Stomach smooth muscle (tissue), 2 donors: ENCODE data around the gene E2F3.
A peak's percentile ranks its signal among the peaks of the same experiment; 100 is the strongest.

Experiments
- H3K27ac ChIP-seq: one replicate; pipeline ENCODE4 v1.7.0; 2013; ENCODE audit warnings: mild to moderate bottlenecking, low read length, inconsistent platforms
- H3K27me3 ChIP-seq, 2 donors: one replicate each; pipeline ENCODE4 v1.7.0; 2013; ENCODE audit warnings: low read length in 2 of 2; ENCODE audit not compliant: insufficient read depth in 2 of 2, control insufficient read depth in 1 of 2
- H3K36me3 ChIP-seq, 2 donors: one replicate each; pipeline ENCODE4 v1.7.0; 2013; ENCODE audit warnings: low read length in 2 of 2; ENCODE audit not compliant: control insufficient read depth in 2 of 2, insufficient read depth in 2 of 2
- H3K4me1 ChIP-seq: one replicate; pipeline ENCODE4 v1.7.0; 2013; ENCODE audit warnings: low read length; ENCODE audit not compliant: control insufficient read depth, insufficient read depth
- H3K4me3 ChIP-seq, 2 donors: one replicate each; pipeline ENCODE4 v1.7.0; 2013; ENCODE audit warnings: low read length in 2 of 2
- H3K9ac ChIP-seq, 2 donors: one replicate each; pipeline ENCODE4 v1.7.0; 2013; ENCODE audit warnings: low read length in 2 of 2, mild to moderate bottlenecking in 1 of 2
- H3K9me3 ChIP-seq, 2 donors: one replicate each; pipeline ENCODE4 v1.7.0; 2013; ENCODE audit warnings: low read length in 2 of 2; ENCODE audit not compliant: control insufficient read depth in 2 of 2
- donor health status: healthy.
- donor health status: Pancreatic carcinoma.

E2F3 gene

GRCh38 chr6:20402342-20403069, 827 bp downstream of the E2F3 start:
- H3K9ac ChIP-seq, result peak overlapping the region in 1 of 2 donors; percentile 59
- peaks cover 0 to 3% of the 10 kb centered on the region in 2 donors for H3K27me3 ChIP-seq
- no peaks in the 10 kb centered on the region for H3K9me3 ChIP-seq
- H3K27ac ChIP-seq, result no peak overlapping the region
- H3K36me3 ChIP-seq, result no peaks in the 10 kb centered on the region
- peak overlapping the region; percentile 57 to 76 for H3K4me3 ChIP-seq
- peaks cover 4% of the 10 kb centered on the region for H3K4me1 ChIP-seq

- Histone ChIP-seq H3K9me3 (no peaks in the 10 kb centered on the region), H3K27ac (peak overlapping the region; percentile 4), H3K4me3 (peak overlapping the region; percentile 57 to 76), H3K9ac (peak overlapping the region in 1 of 2 donors; percentile 75), H3K36me3 (no peaks in the 10 kb centered on the region), H3K27me3 (no peaks in the 10 kb centered on the region), H3K4me1 (peaks cover 4% of the 10 kb centered on the region)
Measured at GRCh38 chr6:20403070-20403765, 1.5 kb downstream of the E2F3 start.

DNA sequence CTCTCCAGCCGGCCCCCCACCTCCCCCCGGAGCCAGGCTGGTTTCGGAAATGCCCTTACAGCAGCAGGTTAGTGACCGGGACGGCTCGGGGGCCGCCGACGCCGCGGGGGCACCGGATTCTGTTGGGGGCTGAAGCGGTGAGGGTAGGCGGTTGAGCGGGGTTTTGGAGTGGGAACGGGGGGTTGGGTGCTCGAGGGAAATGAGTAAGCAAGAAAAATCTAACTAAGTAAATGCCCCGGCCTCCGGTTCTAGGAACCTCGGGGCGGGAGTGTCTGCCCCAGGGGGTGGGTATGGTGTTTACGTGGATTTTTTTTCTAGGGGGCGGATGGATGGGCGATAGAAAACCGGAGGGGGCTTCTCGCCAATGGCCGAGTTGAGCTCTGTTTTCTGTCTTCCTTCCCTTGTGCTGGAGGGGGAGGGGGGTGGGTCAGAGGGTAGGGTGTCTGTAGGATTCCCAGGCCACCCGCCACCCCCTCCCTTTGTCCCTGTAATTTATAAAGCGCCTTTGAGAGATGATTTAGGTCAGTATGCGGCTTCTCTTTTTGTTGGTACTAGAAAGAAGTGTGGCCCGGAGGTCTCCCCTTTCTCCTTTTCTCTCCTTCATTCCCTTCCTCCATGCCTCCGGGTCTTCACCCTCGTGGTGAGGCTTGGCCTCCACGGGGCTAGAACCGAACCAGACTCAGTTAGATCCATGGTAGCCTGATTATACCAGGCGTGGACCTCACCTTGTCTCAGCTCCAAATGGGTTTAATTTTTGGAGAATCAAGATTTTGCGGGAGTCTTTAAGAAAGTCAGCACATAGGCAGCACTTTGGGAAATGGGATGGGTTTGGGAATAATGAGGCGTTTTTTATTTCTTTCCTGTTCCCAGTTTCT, 2.3 kb downstream of the E2F3 start:
- Histone ChIP-seq H3K4me1 (peaks cover 4% of the 10 kb centered on the region), H3K4me3 (peak overlapping the region; percentile 57 to 76), H3K27ac (peak overlapping the region; percentile 4), H3K27me3 (no peaks in the 10 kb centered on the region), H3K36me3 (no peaks in the 10 kb centered on the region), H3K9ac (peak overlapping the region; percentile 47 to 75), H3K9me3 (no peaks in the 10 kb centered on the region)

- peak overlapping the region; percentile 4 for H3K27ac ChIP-seq
- H3K27me3 ChIP-seq, result no peaks in the 10 kb centered on the region
Measured at GRCh38 chr6:20404641-20405032, 3.0 kb downstream of the E2F3 start.

GRCh38 chr6:20408851-20409250, 7.2 kb downstream of the E2F3 start:
- no peak overlapping the region for H3K4me3 ChIP-seq
- H3K4me1 ChIP-seq, result no peaks in the 10 kb centered on the region
- peaks cover 0 to 2% of the 10 kb centered on the region in 2 donors for H3K36me3 ChIP-seq
- H3K9me3 ChIP-seq, result no peaks in the 10 kb centered on the region
- no peaks in the 10 kb centered on the region for H3K27me3 ChIP-seq
- no peak overlapping the region for H3K9ac ChIP-seq
- H3K27ac ChIP-seq, result no peak overlapping the region

More at GRCh38 chr6:20404641-20405032, 3.0 kb downstream of the E2F3 start:
- Histone ChIP-seq H3K9me3 (no peaks in the 10 kb centered on the region), H3K9ac (peak overlapping the region in 1 of 2 donors; percentile 75), H3K36me3 (no peaks in the 10 kb centered on the region), H3K4me1 (peaks cover 4% of the 10 kb centered on the region), H3K4me3 (peak overlapping the region; percentile 57 to 76)

DNA sequence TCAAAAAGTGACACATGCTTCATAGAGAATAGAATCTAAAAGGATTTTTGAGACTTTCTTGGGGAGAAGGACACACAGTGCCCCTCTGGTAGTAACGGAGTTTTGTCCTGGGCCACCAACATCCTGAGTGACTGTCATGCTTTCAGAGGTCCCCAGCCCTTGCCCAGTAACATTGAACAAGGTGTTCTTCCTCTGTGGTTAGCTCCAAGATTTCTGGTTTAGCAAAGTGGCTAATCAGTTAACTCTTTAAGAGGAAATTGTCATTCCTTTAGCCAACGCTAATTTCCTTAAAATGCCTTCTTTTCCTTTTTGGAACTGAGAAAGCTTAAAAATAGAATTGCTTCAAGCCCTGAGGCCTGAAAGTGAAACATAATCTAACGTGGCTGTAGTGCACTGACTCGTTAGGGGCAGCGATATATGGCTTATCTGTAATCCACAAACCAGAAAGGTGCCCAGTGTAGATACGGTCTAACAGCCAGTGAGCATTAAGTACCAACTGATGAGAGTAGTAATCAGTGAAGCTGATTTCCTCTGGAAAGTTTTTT, 7.8 kb downstream of the E2F3 start:
- Histone ChIP-seq H3K9me3 (no peaks in the 10 kb centered on the region), H3K27ac (no peak overlapping the region), H3K4me1 (no peaks in the 10 kb centered on the region), H3K27me3 (no peaks in the 10 kb centered on the region), H3K9ac (no peak overlapping the region), H3K4me3 (no peak overlapping the region), H3K36me3 (peaks cover 0 to 2% of the 10 kb centered on the region in 2 donors)

DNA sequence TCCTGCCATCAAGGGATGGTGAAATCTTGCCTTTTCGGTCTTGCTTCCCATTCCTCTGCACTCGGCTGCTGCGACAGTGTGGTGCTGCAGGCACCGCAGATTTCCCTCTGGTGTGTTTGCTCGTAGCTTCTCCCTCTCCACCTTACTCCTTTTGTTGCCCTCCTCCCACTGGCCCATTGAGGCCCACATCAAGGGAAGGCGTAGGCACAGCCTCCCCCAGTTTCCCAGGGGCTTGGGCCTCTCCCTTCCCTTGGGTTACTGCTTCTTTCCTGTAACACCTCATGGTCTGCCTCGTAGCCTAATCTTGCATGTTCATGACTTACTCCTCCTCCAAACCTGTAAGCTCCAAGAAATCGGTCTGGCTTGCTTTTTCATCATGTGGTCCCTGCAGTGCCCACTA, 9.9 kb downstream of the E2F3 start:
- Histone ChIP-seq H3K36me3 (peaks cover 0 to 2% of the 10 kb centered on the region in 2 donors), H3K4me1 (no peaks in the 10 kb centered on the region), H3K27ac (no peak overlapping the region), H3K27me3 (no peaks in the 10 kb centered on the region), H3K4me3 (no peak overlapping the region), H3K9ac (no peak overlapping the region), H3K9me3 (no peaks in the 10 kb centered on the region)

DNA sequence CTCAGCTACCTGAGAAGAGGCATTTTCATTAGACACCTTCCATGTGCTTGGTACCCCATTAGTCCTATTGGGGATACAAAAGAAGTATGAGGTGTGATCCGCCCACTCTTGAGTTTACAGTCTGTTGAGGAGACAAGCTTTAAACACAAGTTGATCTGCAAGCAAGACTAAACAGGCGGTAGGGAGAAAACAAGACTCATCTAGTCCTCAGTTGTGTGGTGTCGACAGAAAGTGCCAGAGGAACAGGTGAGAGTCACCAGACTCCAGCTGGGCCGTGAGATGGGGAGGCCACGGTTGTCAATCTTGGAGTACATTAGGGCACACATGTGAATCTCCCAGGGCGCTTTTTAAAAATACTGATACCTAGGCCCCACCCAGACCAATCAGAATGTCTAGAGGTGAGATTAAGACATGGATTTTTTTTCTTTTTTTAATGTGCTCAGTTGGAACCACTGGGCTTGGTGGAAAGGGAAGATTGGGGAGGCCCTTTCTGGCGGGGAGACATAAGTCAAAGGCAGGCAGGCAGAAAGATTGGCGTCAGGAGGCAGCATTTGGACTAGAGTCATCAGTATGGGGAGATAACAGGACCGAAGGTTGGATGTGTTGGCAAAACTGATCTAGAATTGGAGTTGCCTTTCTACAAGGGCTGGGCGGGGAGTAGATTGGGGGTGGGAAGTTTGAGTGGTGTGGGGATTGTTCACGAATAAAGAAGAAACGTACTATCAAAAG, 10.4 kb downstream of the E2F3 start:
- H3K36me3 ChIP-seq, result peaks cover 0 to 2% of the 10 kb centered on the region in 2 donors
- no peak overlapping the region for H3K9ac ChIP-seq
- no peak overlapping the region for H3K27ac ChIP-seq
- H3K9me3 ChIP-seq, result no peaks in the 10 kb centered on the region
- H3K27me3 ChIP-seq, result no peaks in the 10 kb centered on the region
- H3K4me3 ChIP-seq, result no peak overlapping the region
- H3K4me1 ChIP-seq, result no peaks in the 10 kb centered on the region

DNA sequence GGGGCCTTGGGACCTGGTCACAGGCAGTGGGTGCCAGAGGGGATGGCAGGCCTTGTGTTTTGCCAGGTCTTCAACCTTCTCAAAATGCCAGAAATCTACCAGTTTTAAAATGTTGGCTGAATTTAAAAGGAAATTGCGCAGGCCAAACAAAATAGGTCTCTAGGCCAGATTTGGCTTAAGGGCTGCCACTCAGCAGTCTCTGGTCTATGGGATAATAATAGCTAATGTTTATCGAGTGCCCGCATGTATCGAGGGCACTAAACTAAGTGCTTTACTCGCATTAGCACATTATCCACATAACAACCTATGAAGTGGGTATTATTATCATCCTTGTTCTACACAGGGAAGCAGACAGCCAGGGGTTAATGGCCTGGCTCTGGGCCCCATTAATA, 11.0 kb downstream of the E2F3 start:
- Histone ChIP-seq H3K27ac (no peak overlapping the region), H3K27me3 (no peaks in the 10 kb centered on the region), H3K9ac (no peak overlapping the region), H3K9me3 (no peaks in the 10 kb centered on the region), H3K4me1 (no peaks in the 10 kb centered on the region), H3K36me3 (peaks cover 0 to 2% of the 10 kb centered on the region in 2 donors), H3K4me3 (no peak overlapping the region)

GRCh38 chr6:20413826-20414225, 12.1 kb downstream of the E2F3 start:
- Histone ChIP-seq H3K9me3 (no peaks in the 10 kb centered on the region), H3K36me3 (peaks cover 0 to 2% of the 10 kb centered on the region in 2 donors), H3K4me3 (no peak overlapping the region), H3K4me1 (no peaks in the 10 kb centered on the region), H3K9ac (no peak overlapping the region), H3K27me3 (no peaks in the 10 kb centered on the region), H3K27ac (no peak overlapping the region)
